Type B pancreatic cell (in vitro differentiated cells): ENCODE measurements around the gene PCBP3. TPM values are rescaled to one million over a fixed set of nuclear protein-coding genes. Genes with fewer than 3 reads are reported as not detected.

Experiments used
- DNase-seq: peaks from one replicate; pipeline ENCODE4 v3.0.0; 2021; ENCODE audit warnings: mixed read lengths; ENCODE audit not compliant: unreplicated experiment; ENCODE audit errors: extremely low spot score
- H3K27ac Mint-ChIP-seq: 2 replicates; pipeline ENCODE4 v1.8.0; 2021; ENCODE audit warnings: mild to moderate bottlenecking, mixed read lengths
- H3K27me3 Mint-ChIP-seq: 2 replicates; pipeline ENCODE4 v1.8.0; 2021; ENCODE audit warnings: mixed read lengths
- H3K36me3 Mint-ChIP-seq: 2 replicates; pipeline ENCODE4 v1.8.0; 2021; ENCODE audit warnings: mixed read lengths
- H3K4me1 Mint-ChIP-seq: one replicate; pipeline ENCODE4 v1.8.0; 2021; ENCODE audit warnings: mixed read lengths; ENCODE audit not compliant: unreplicated experiment
- H3K4me3 Mint-ChIP-seq: 2 replicates; pipeline ENCODE4 v1.8.0; 2021; ENCODE audit warnings: mild to moderate bottlenecking, mixed read lengths
- H3K9me3 Mint-ChIP-seq: 2 replicates; pipeline ENCODE4 v1.8.0; 2021; ENCODE audit warnings: mixed read lengths
- total RNA-seq: library from RNA; stranded (reverse); gene quantifications from 2 replicates; pipeline ENCODE4 v1.2.1, GENCODE V29; 2021; ENCODE audit warnings: low replicate concordance
- TF ChIP-seq, protein P1 (sequence below): fragments of 200-600 bp; sonication (generic); conservative IDR thresholded peaks from 2 replicates; pipeline ENCODE4 v1.5.0; 2021; ENCODE audit warnings: antibody characterized with exemption, mild to moderate bottlenecking

Gene PCBP3
- total RNA-seq, 1 donor from 2014 or later: 5.5 TPM

DNA sequence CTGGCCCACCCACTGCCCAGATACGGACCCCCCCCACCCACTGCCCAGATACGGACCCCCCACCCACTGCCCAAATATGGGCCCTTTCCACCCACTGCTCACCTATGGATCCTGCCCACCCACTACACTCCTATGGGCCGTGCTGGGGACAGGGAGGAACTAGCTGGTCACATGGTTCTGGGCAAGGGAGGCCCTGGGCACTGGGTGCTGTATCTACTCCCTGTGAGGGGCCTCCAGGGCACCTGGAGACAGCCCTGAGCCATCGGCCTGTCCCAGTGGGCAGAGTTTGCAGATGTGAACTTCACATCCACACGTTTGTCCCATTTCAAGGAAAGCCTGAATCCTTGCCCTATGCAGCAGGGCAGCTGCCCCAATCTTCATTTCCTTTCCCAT lies 266.6 kb downstream of the PCBP3 start:
- Mint-ChIP-seq H3K27ac (no peak overlapping the region), H3K4me1 (no peaks in the 10 kb centered on the region), H3K27me3 (no peaks in the 10 kb centered on the region)

DNA sequence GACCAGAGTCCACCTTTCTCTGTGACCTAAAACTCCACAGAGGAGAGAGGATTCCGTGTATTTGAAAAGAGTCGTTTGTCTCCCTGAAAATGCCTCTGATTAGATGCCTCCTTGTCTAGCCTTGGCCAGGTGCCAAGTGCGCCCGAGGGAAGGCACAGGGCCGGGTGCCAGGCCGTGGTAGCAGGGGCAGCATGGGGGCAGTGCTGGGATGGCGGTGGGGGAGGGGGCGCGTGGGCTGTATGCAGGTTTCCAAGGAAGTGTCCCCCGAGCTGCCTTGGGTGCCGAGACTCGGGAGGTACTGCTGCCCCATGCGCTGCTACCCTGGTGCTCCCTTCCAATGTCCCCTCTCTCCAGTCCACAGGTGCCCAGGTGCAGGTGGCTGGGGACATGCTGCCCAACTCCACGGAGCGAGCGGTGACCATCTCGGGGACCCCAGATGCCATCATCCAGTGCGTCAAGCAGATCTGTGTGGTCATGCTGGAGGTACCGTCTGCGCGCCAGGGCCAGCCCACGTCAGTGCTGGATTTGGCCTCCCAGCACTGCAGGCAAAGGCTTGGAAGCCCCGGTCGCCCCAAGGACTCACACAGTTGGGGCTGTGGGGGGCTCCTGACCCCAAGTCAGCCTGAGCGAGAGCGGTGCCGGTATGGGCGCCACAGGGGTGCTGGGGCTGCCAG lies 267.2 kb downstream of the PCBP3 start:
- Mint-ChIP-seq H3K36me3 (no peaks in the 10 kb centered on the region), H3K9me3 (no peaks in the 10 kb centered on the region), H3K27ac (no peak overlapping the region), H3K4me3 (no peak overlapping the region), H3K4me1 (no peaks in the 10 kb centered on the region), H3K27me3 (no peaks in the 10 kb centered on the region)
- TF ChIP-seq, protein P1, sequence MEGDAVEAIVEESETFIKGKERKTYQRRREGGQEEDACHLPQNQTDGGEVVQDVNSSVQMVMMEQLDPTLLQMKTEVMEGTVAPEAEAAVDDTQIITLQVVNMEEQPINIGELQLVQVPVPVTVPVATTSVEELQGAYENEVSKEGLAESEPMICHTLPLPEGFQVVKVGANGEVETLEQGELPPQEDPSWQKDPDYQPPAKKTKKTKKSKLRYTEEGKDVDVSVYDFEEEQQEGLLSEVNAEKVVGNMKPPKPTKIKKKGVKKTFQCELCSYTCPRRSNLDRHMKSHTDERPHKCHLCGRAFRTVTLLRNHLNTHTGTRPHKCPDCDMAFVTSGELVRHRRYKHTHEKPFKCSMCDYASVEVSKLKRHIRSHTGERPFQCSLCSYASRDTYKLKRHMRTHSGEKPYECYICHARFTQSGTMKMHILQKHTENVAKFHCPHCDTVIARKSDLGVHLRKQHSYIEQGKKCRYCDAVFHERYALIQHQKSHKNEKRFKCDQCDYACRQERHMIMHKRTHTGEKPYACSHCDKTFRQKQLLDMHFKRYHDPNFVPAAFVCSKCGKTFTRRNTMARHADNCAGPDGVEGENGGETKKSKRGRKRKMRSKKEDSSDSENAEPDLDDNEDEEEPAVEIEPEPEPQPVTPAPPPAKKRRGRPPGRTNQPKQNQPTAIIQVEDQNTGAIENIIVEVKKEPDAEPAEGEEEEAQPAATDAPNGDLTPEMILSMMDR: no peak
- DNase-seq: no peak

More for the DNA sequence above, 266.6 kb downstream of the PCBP3 start:
- Mint-ChIP-seq H3K9me3 (no peaks in the 10 kb centered on the region), H3K4me3 (no peak overlapping the region), H3K36me3 (no peaks in the 10 kb centered on the region)
- TF ChIP-seq, protein P1: no peak
- no peak for DNase-seq

DNA sequence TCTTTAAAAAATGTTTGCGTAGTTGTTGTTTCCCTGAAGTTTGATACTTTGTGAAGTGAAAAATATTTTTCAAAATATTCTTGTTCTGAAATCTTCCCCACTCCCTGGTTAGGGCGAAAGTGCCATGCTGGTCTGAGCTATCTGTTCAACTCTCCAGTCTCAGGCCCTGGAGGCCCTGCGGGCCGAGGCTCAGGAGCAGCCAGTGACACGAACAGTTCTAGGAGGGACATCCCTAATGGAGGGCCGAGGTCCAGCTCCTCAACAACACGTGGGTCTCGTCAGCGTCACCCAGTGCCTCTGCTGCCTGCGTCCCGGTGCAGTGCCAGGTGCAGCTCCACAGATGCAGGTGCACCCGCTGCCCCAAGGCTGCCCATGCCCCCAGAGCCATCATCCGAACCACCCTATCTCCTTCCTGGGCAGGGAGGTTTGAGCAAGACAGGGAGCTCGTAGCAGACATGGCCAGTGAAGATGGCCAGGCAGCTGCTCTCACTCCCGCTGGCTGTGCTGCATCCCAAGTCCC lies 268.3 kb downstream of the PCBP3 start:
- H3K4me3 Mint-ChIP-seq: no peak overlapping the region

DNA sequence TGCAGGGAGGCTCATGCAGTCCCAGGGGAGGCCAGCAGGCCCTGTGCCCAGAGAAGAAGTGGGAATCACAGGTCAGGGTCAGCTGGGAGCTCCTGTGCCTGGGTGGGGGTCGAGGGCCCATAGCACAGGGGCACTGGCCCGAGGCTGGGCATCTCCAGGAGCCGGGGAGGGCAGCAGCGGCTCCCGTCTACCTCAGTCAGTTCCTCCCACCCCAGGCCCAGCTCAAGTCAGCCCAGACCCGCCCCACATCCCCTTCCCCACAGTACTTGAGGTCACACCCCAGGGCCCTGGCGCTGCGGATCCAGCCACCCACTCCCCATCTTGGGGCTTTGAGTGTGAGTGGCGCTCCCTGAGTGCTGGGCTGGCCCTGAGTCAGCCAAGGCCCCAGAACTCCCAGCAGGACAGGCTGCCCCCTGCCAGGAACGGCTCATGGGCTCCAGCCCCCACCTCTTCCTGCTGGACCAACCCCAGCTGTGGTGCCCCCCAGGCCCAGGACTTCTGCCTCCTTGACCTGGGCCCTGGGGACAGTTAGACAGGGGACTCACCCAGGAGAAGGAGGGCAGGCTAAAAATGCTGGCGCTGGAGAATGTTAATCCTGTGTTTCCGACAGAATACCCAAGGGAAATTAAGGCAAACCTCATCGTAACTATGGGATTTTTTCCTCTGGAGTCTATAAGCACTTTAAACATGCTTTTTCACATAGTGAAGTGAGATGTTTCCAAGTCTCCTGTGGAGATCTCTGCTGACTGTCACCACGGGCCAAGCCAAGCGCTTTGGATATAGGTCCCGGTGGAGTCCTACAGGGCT lies 269.3 kb downstream of the PCBP3 start:
- Mint-ChIP-seq H3K4me1 (no peaks in the 10 kb centered on the region), H3K4me3 (no peak overlapping the region), H3K27ac (no peak overlapping the region), H3K9me3 (no peaks in the 10 kb centered on the region), H3K27me3 (no peaks in the 10 kb centered on the region), H3K36me3 (no peaks in the 10 kb centered on the region)
- DNase-seq: no peak
- TF ChIP-seq, protein P1: no peak

More for the DNA sequence above, 268.3 kb downstream of the PCBP3 start:
- no peaks in the 10 kb centered on the region for H3K9me3 Mint-ChIP-seq
- no peak overlapping the region for H3K27ac Mint-ChIP-seq
- H3K27me3 Mint-ChIP-seq: no peaks in the 10 kb centered on the region
- DNase-seq: no peak
- TF ChIP-seq, protein P1: no peak
- H3K36me3 Mint-ChIP-seq: no peaks in the 10 kb centered on the region
- no peaks in the 10 kb centered on the region for H3K4me1 Mint-ChIP-seq

DNA sequence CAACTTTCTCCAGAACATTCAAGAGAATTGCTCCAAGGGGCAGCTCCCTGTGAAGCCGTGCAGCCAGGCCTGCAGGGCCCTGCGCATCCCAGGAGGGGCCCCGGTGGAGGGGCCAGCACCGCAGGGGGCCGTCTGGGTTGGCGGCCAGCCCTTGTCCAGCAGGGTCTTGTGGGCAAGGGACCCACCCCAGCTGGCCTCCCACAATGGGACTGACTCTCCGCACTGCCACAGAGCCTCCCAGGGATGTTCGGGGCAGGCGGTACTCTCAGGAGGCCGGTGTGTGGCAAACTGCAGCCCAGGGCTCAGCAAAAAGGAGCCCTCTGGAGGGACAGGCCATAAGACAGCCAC lies 269.9 kb downstream of the PCBP3 start:
- H3K4me1 Mint-ChIP-seq: no peaks in the 10 kb centered on the region
- no peak overlapping the region for H3K4me3 Mint-ChIP-seq
- H3K36me3 Mint-ChIP-seq: no peaks in the 10 kb centered on the region
- TF ChIP-seq, protein P1: no peak
- no peaks in the 10 kb centered on the region for H3K9me3 Mint-ChIP-seq
- DNase-seq: no peak
- H3K27me3 Mint-ChIP-seq: no peaks in the 10 kb centered on the region
- no peak overlapping the region for H3K27ac Mint-ChIP-seq
